ENCODE data around the gene NECTIN4.

- TF ChIP-seq, protein P1, sequence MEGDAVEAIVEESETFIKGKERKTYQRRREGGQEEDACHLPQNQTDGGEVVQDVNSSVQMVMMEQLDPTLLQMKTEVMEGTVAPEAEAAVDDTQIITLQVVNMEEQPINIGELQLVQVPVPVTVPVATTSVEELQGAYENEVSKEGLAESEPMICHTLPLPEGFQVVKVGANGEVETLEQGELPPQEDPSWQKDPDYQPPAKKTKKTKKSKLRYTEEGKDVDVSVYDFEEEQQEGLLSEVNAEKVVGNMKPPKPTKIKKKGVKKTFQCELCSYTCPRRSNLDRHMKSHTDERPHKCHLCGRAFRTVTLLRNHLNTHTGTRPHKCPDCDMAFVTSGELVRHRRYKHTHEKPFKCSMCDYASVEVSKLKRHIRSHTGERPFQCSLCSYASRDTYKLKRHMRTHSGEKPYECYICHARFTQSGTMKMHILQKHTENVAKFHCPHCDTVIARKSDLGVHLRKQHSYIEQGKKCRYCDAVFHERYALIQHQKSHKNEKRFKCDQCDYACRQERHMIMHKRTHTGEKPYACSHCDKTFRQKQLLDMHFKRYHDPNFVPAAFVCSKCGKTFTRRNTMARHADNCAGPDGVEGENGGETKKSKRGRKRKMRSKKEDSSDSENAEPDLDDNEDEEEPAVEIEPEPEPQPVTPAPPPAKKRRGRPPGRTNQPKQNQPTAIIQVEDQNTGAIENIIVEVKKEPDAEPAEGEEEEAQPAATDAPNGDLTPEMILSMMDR (IDR thresholded peaks at IDR 0.05) = no peak
- TF ChIP-seq POLR2AphosphoS5 (IDR thresholded peaks at IDR 0.05; ENCODE audit: insufficient read depth in 1 of 2, low read depth in 1 of 2) = peak in 1 of 2 donors; percentile 63
Observed at GRCh38 chr1:161096530-161096929, 7.2 kb upstream of the NECTIN4 start.

All from vagina (tissue), 2 donors.